SU-DHL-6 (cell line): ENCODE measurements around the gene ACLY.

Source experiments
- CTCF ChIP-seq: fragments of 200-600 bp; sonication (generic); IDR thresholded peaks from one replicate; pipeline ENCODE4 v1.5.1; 2017; ENCODE audit warnings: antibody characterized with exemption, mild to moderate bottlenecking, low read length, moderate library complexity; ENCODE audit not compliant: insufficient read depth, poor library complexity, severe bottlenecking
- EZH2phosphoT487 ChIP-seq: fragments of 200-600 bp; sonication (generic), shearing (Covaris generic); conservative IDR thresholded peaks from 2 replicates; pipeline ENCODE4 v1.6.1; 2018; ENCODE audit warnings: mild to moderate bottlenecking, antibody characterized with exemption, low read length, moderate library complexity, mixed read lengths

- no peak for TF ChIP-seq CTCF
- no peak for TF ChIP-seq EZH2phosphoT487
Measured at GRCh38 chr17:41823141-41823524, 95.6 kb downstream of the ACLY start.
